H1 (cell line): ENCODE measurements around the gene FBXW5. TPM values are rescaled to one million over a fixed set of nuclear protein-coding genes. Genes with fewer than 3 reads are reported as not detected.
A peak's percentile ranks its signal among the peaks of the same experiment; 100 is the strongest.

ENCODE experiments used
- CTCF ChIA-PET: fragments of 300-600 bp; sonication (Branson Sonifier 250); formaldehyde crosslinking; loops from one replicate; lab custom pipeline; 2021; ENCODE audit not compliant: partially characterized antibody; lab: Charles Lee
- POLR2A ChIA-PET: fragments of 300-600 bp; sonication (Branson Sonifier 250); formaldehyde crosslinking; loops from one replicate; lab custom pipeline; 2021; ENCODE audit warnings: inconsistent platforms; ENCODE audit not compliant: partially characterized antibody; lab: Charles Lee
- DNase-seq, 2 experiments: peaks; one replicate each; pipeline versions ENCODE4 v3.0.0 to v3.0.0-alpha.2; 2010 to 2022; ENCODE audit warnings: low spot score in 2 of 2, low read depth in 1 of 2, mixed read lengths in 1 of 2
- FAIRE-seq: peaks from 2 replicates; lab custom pipeline; 2011; peaks lifted over from hg19 to GRCh38; lab: Jason Lieb, UNC
- H2AFZ ChIP-seq: 2 replicates; pipeline ENCODE4 v1.8.1; 2012; ENCODE audit warnings: low read length, inconsistent platforms
- H2AK5ac ChIP-seq: 2 replicates; pipeline ENCODE4 v1.6.1; 2013; ENCODE audit warnings: low read depth, low read length
- H2BK120ac ChIP-seq: replicated peaks from 2 replicates; pipeline ENCODE3; 2013; ENCODE audit warnings: low read depth, low read length, inconsistent platforms
- H2BK12ac ChIP-seq: 2 replicates; pipeline ENCODE4 v1.6.1; 2013; ENCODE audit warnings: low read depth, low read length
- H2BK15ac ChIP-seq: 2 replicates; pipeline ENCODE4 v1.6.1; 2013; ENCODE audit warnings: low read length
- H2BK20ac ChIP-seq: 2 replicates; pipeline ENCODE4 v1.6.1; 2013; ENCODE audit warnings: low read length
- H2BK5ac ChIP-seq: 2 replicates; pipeline ENCODE4 v1.6.1; 2013; ENCODE audit warnings: low read depth, low read length
- H3K14ac ChIP-seq: 2 replicates; pipeline ENCODE4 v1.6.1; 2013; ENCODE audit warnings: inconsistent platforms; ENCODE audit not compliant: insufficient read length
- H3K18ac ChIP-seq: 2 replicates; pipeline ENCODE4 v1.6.1; 2013; ENCODE audit warnings: low read length; ENCODE audit errors: extremely low read depth
- H3K23ac ChIP-seq: 2 replicates; pipeline ENCODE4 v1.6.1; 2013; ENCODE audit warnings: inconsistent platforms; ENCODE audit not compliant: insufficient read length
- H3K23me2 ChIP-seq: 2 replicates; pipeline ENCODE4 v1.6.1; 2013; ENCODE audit warnings: low read depth, low read length
- H3K27ac ChIP-seq: 2 replicates; pipeline ENCODE4 v1.6.1; 2011; ENCODE audit warnings: low read depth, low read length, inconsistent platforms
- H3K27me3 ChIP-seq, 4 experiments: replicated peaks in 1 of 4; 1 replicate in 1 of 4; 2 replicates in 3 of 4; pipeline versions ENCODE4 v1.6.1 to v1.8.1; 2011 to 2013; ENCODE audit warnings: low read length in 3 of 4, mild to moderate bottlenecking in 3 of 4, inconsistent platforms in 2 of 4, mixed read lengths in 2 of 4, moderate library complexity in 1 of 4; ENCODE audit not compliant: control insufficient read depth in 3 of 4, insufficient read depth in 3 of 4; ENCODE audit errors: extremely low read depth in 1 of 4
- H3K36me3 ChIP-seq, 4 experiments: 2 replicates each; pipeline versions ENCODE4 v1.6.1 to v1.8.1; 2011 to 2013; ENCODE audit warnings: mild to moderate bottlenecking in 4 of 4, low read length in 3 of 4, moderate library complexity in 2 of 4, control low read depth in 1 of 4, inconsistent platforms in 1 of 4; ENCODE audit not compliant: insufficient read depth in 4 of 4, control insufficient read depth in 2 of 4
- H3K4ac ChIP-seq: replicated peaks from 2 replicates; pipeline ENCODE3; 2013; ENCODE audit warnings: low read length, low read depth, mixed read lengths, inconsistent platforms; ENCODE audit not compliant: insufficient read length
- H3K4me1 ChIP-seq, 4 experiments: replicated peaks in 1 of 4; 1 replicate in 1 of 4; 2 replicates in 3 of 4; pipeline versions ENCODE4 v1.6.1 to v1.8.1; 2011 to 2013; ENCODE audit warnings: low read length in 3 of 4, inconsistent platforms in 2 of 4, mixed read lengths in 1 of 4; ENCODE audit not compliant: insufficient read depth in 4 of 4, control insufficient read depth in 3 of 4
- H3K4me2 ChIP-seq, 2 experiments: 2 replicates each; pipeline versions ENCODE4 v1.6.1 to v1.8.1; 2011 to 2013; ENCODE audit warnings: low read depth in 2 of 2, low read length in 2 of 2, control low read depth in 1 of 2, inconsistent platforms in 1 of 2, mild to moderate bottlenecking in 1 of 2; ENCODE audit not compliant: insufficient read depth in 1 of 2
- H3K4me3 ChIP-seq, 4 experiments: fragments of 200-600, 300-600 bp in 1 of 4; sonication (generic), shearing (Covaris generic), sonication (Bioruptor Twin) in 1 of 4; 2 replicates each; pipeline versions ENCODE4 v1.5.1 to v1.8.1; 2011 to 2016; ENCODE audit warnings: low read length in 4 of 4, low read depth in 3 of 4, control low read depth in 2 of 4, inconsistent platforms in 2 of 4, mild to moderate bottlenecking in 2 of 4, mixed read lengths in 1 of 4, moderate library complexity in 1 of 4; ENCODE audit not compliant: insufficient read depth in 2 of 4; ENCODE audit errors: extremely low read depth in 1 of 4
- H3K56ac ChIP-seq: replicated peaks from 2 replicates; pipeline ENCODE3; 2013; ENCODE audit warnings: low read depth, mild to moderate bottlenecking, mixed read lengths, low read length, inconsistent platforms; ENCODE audit not compliant: insufficient read length
- H3K79me1 ChIP-seq: 2 replicates; pipeline ENCODE4 v1.6.1; 2013; ENCODE audit warnings: low read depth, low read length, control low read depth
- H3K79me2 ChIP-seq, 2 experiments: 2 replicates each; pipeline versions ENCODE4 v1.6.1 to v1.8.1; 2012 to 2013; ENCODE audit warnings: low read length in 2 of 2, mild to moderate bottlenecking in 2 of 2, inconsistent platforms in 1 of 2; ENCODE audit not compliant: insufficient read depth in 2 of 2, control insufficient read depth in 1 of 2
- H3K9ac ChIP-seq, 4 experiments: replicated peaks in 1 of 4; 1 replicate in 1 of 4; 2 replicates in 3 of 4; pipeline versions ENCODE4 v1.6.1 to v1.8.1; 2011 to 2013; ENCODE audit warnings: low read depth in 3 of 4, low read length in 3 of 4, control low read depth in 2 of 4, mild to moderate bottlenecking in 2 of 4, moderate library complexity in 2 of 4, inconsistent platforms in 1 of 4; ENCODE audit errors: extremely low read depth in 1 of 4
- H3K9me3 ChIP-seq, 2 experiments: 2 replicates each; pipeline versions ENCODE4 v1.6.1 to v1.8.1; 2012 to 2013; ENCODE audit warnings: mild to moderate bottlenecking in 2 of 2, moderate library complexity in 2 of 2, control low read depth in 1 of 2, inconsistent platforms in 1 of 2, low read depth in 1 of 2, low read length in 1 of 2, mixed read lengths in 1 of 2; ENCODE audit not compliant: insufficient read depth in 2 of 2
- H4K20me1 ChIP-seq, 2 experiments: replicated peaks in 1 of 2; 2 replicates each; pipeline versions ENCODE3 to v1.8.1; 2011 to 2013; ENCODE audit warnings: inconsistent platforms in 2 of 2, low read length in 2 of 2, mild to moderate bottlenecking in 1 of 2; ENCODE audit not compliant: insufficient read depth in 2 of 2, control insufficient read depth in 1 of 2
- H4K5ac ChIP-seq: 2 replicates; pipeline ENCODE4 v1.6.1; 2013; ENCODE audit warnings: low read length, low read depth, mixed read lengths, inconsistent platforms; ENCODE audit not compliant: insufficient read length
- H4K8ac ChIP-seq: 2 replicates; pipeline ENCODE4 v1.8.0; 2013; ENCODE audit warnings: mild to moderate bottlenecking, moderate library complexity, low read length, inconsistent platforms; ENCODE audit not compliant: insufficient read depth; ENCODE audit errors: extremely low read depth
- H4K91ac ChIP-seq: replicated peaks from 2 replicates; pipeline ENCODE3; 2013; ENCODE audit warnings: low read length, mixed read lengths, inconsistent platforms; ENCODE audit not compliant: insufficient read length
- BACH1 ChIP-seq: IDR thresholded peaks from 2 replicates; pipeline ENCODE4 v1.6.1; 2012; ENCODE audit warnings: low read length, improper control_type of control experiment
- CBX5 ChIP-seq: fragments of 300-800, 300-1000 bp; sonication (generic); IDR thresholded peaks from 2 replicates; pipeline ENCODE4 v1.7.1; 2016; ENCODE audit warnings: antibody characterized with exemption, low read length, low read depth
- CEBPB ChIP-seq: IDR thresholded peaks from 2 replicates; pipeline ENCODE4 v1.6.1; 2012; ENCODE audit warnings: low read depth, low read length
- POLR2AphosphoS5 ChIP-seq: IDR thresholded peaks from 2 replicates; pipeline ENCODE4 v1.6.1; 2011; ENCODE audit warnings: low read depth, low read length
- RNF2 ChIP-seq: fragments of 200-900, 300-1000 bp; sonication (generic); IDR thresholded peaks from 2 replicates; pipeline ENCODE4 v1.7.1; 2016; ENCODE audit warnings: borderline replicate concordance, low read depth, mild to moderate bottlenecking, antibody characterized with exemption, low read length; ENCODE audit not compliant: poor library complexity, severe bottlenecking; ENCODE audit errors: missing control alignments
- SAP30 ChIP-seq: fragments of 300-600 bp; sonication (generic); IDR thresholded peaks from 2 replicates; pipeline ENCODE4 v1.7.1; 2012; ENCODE audit warnings: low read length, moderate library complexity, mild to moderate bottlenecking, inconsistent platforms; ENCODE audit not compliant: insufficient read depth, insufficient replicate concordance
- SP1 ChIP-seq: IDR thresholded peaks from 2 replicates; pipeline ENCODE4 v1.6.1; 2011; ENCODE audit warnings: low read depth, low read length
- USF2 ChIP-seq: IDR thresholded peaks from 2 replicates; pipeline ENCODE4 v1.6.1; 2011; ENCODE audit warnings: low read length, improper control_type of control experiment
- WGBS, 2 experiments: shearing (Covaris generic) in 1 of 2; methylation state at CpG; one replicate each; pipeline versions ENCODE4 v1.1.6 to v1.1.7; 2013 to 2015; ENCODE audit warnings: low lambda C conversion rate in 2 of 2, mixed read lengths in 2 of 2, inconsistent platforms in 1 of 2, low coverage in 1 of 2, missing lambda C conversion rate in 1 of 2; ENCODE audit not compliant: insufficient replicate concordance in 2 of 2, insufficient coverage in 1 of 2, insufficient read length in 1 of 2; ENCODE audit errors: extremely low coverage in 1 of 2, missing lambda C conversion rate in 1 of 2; 5-methylcytosine and 5-hydroxymethylcytosine counted together
- polyA plus RNA-seq, 7 experiments: library from polyadenylated mRNA; depleted of rRNA in 3 of 7; stranded (reverse) in 5 of 7; unstranded in 2 of 7; fragments of >200 nt in 5 of 7; fragments of 200-250 nt in 2 of 7; gene quantifications; 1 replicate in 5 of 7; 2 replicates in 1 of 7; 4 replicates in 1 of 7; pipeline versions ENCODE4 v1.2.1 to v1.2.3, GENCODE V29; 2011 to 2013; ENCODE audit warnings: missing spikeins in 2 of 7, mixed read lengths in 2 of 7
- total RNA-seq: library from RNA; stranded (reverse); fragmentation: NEBNext Ultra II Directional; extraction: Animal tissue kit (Norgen Biotek cat#: 25700); gene quantifications from 2 replicates; pipeline ENCODE4 v1.2.1, GENCODE V29; 2021

FBXW5 gene
- total and polyA plus RNA-seq, 2 of the 8 experiments (the other 6 are each of a cell fraction or from before 2014, with no cell fraction given), result 49.0 to 71.0 TPM

- no peak overlapping the region for H2AK5ac ChIP-seq
- no peak for FAIRE-seq
- CTCF ChIA-PET, result interaction anchor here (1.2 to 5.6 kb wide), 4 partner anchors 11 to 108 kb away, joined by 4 to 32 read pairs (median 18); partner anchors contain the start of gene PTGDS
Observed at GRCh38 chr9:136958898-136959850, 14.6 kb upstream of the FBXW5 start.

More at GRCh38 chr9:136958898-136959850, 14.6 kb upstream of the FBXW5 start:
- Histone ChIP-seq H2BK20ac (no peak overlapping the region), H3K27me3 (no peaks in the 10 kb centered on the region), H3K4me1 (peaks cover 0 to 2% (median under 1%) of the 10 kb centered on the region in 4 experiments; a peak in 3 of 7 replicates), H3K9me3 (no peaks in the 10 kb centered on the region), H3K4me3 (no peak overlapping the region), H4K91ac (no peak overlapping the region), H2BK120ac (no peak overlapping the region), H2BK5ac (no peak overlapping the region), H3K4me2 (no peak overlapping the region), H2BK15ac (no peak overlapping the region; the same call in 1 of the 2 replicates), H3K14ac (no peak overlapping the region), H4K20me1 (peaks cover 0 to 6% of the 10 kb centered on the region in 2 experiments), H2BK12ac (no peak overlapping the region), H3K4ac (peak overlapping the region; percentile 38), H4K8ac (0 out of 2 replicates have a peak overlapping the region, but pooled peaks have one; percentile 79), H3K79me1 (no peaks in the 10 kb centered on the region; the same call in 1 of the 2 replicates), H2AFZ (no peak overlapping the region), H3K9ac (no peak overlapping the region), H3K23me2 (peaks cover 12% of the 10 kb centered on the region; the same call in 1 of the 2 replicates), H3K56ac (no peak overlapping the region), H3K23ac (no peak overlapping the region), H3K18ac (no peak overlapping the region), H4K5ac (no peak overlapping the region), H3K27ac (no peak overlapping the region; the same call in 1 of the 2 replicates), H3K36me3 (no peaks in the 10 kb centered on the region), H3K79me2 (no peaks in the 10 kb centered on the region)
- WGBS, 2 experiments, result 92% methylated on average over 23 of the region's 28 CpGs; no CpG with 5 or more reads in 1 of the 2 experiments
- POLR2A ChIA-PET, result interaction anchor here (1.1 to 1.2 kb wide), 3 partner anchors 8 to 112 kb away, joined by 3 read pairs; no protein-coding TSS in a partner anchor
- DNase-seq, result no peak
- no peak for TF ChIP-seq SP1
- no peak for TF ChIP-seq POLR2AphosphoS5
- no peak for TF ChIP-seq CEBPB
- no peak for TF ChIP-seq CBX5
- TF ChIP-seq RNF2, result no peak
- no peak for TF ChIP-seq BACH1
- TF ChIP-seq USF2, result no peak
- TF ChIP-seq SAP30, result no peak
